ENCODE data around the gene ZHX3. TPM values are rescaled to one million over a fixed set of nuclear protein-coding genes. Genes with fewer than 3 reads are reported as not detected.

Gene ZHX3
- total and polyA plus RNA-seq, 2 of the 13 experiments (the other 11 are each of a cell fraction or from before 2014, with no cell fraction given), result 8.4 to 11.7 TPM

- TF ChIP-seq GATAD1 (CRISPR knock-in tag; IDR thresholded peaks at IDR 0.05), result 0 out of 2 replicates have a peak, but pooled peaks have one; percentile 39
- peak; percentile 92; the same call in 1 of the 2 replicates for TF ChIP-seq KMT2A (CRISPR knock-in tag; IDR thresholded peaks at IDR 0.05)
- TF ChIP-seq HHEX (CRISPR knock-in tag; IDR thresholded peaks at IDR 0.05), result no peak
- 0 out of 2 replicates have a peak, but pooled peaks have one; percentile 23 for TF ChIP-seq ZNF468 (CRISPR knock-in tag; IDR thresholded peaks at IDR 0.05)
- peak; percentile 96 for TF ChIP-seq ZNF777 (CRISPR knock-in tag; IDR thresholded peaks at IDR 0.05)
- no peak for TF ChIP-seq SMYD3 (CRISPR knock-in tag; IDR thresholded peaks at IDR 0.05)
- TF ChIP-seq XRCC5 (optimal IDR thresholded peaks at IDR 0.05; ENCODE audit: low read length), result no peak
- TF ChIP-seq FIP1L1 (IDR thresholded peaks at IDR 0.05; ENCODE audit: borderline replicate concordance, insufficient read depth, low read depth, low read length), result no peak
- TF ChIP-seq SNAPC4 (CRISPR knock-in tag; IDR thresholded peaks at IDR 0.05), result peak; percentile 56; the same call in 1 of the 2 replicates
- peak; percentile 73; the same call in 1 of the 2 replicates for TF ChIP-seq CERS6 (CRISPR knock-in tag; IDR thresholded peaks at IDR 0.05)
- TF ChIP-seq SMAD9 (CRISPR knock-in tag; IDR thresholded peaks at IDR 0.05), result no peak
- no peak for TF ChIP-seq ZNF557 (CRISPR knock-in tag; IDR thresholded peaks at IDR 0.05)
- TF ChIP-seq PRDM4 (CRISPR knock-in tag; IDR thresholded peaks at IDR 0.05; ENCODE audit: borderline replicate concordance), result no peak
- no peak; the same call in 1 of the 2 replicates for TF ChIP-seq HMG20A (CRISPR knock-in tag; IDR thresholded peaks at IDR 0.05; ENCODE audit: borderline replicate concordance)
- peak; percentile 70; the same call in 1 of the 2 replicates for TF ChIP-seq ZNF367 (CRISPR knock-in tag; IDR thresholded peaks at IDR 0.05; ENCODE audit: borderline replicate concordance)
- peak; percentile 35; the same call in 1 of the 2 replicates for TF ChIP-seq ETV6 (CRISPR knock-in tag; conservative IDR thresholded peaks at IDR 0.05)
- no peak for TF ChIP-seq ZNF615 (CRISPR knock-in tag; IDR thresholded peaks at IDR 0.05; ENCODE audit: borderline replicate concordance)
- peak; percentile 5; the same call in 1 of the 2 replicates for TF ChIP-seq ZBTB33 (CRISPR knock-in tag; IDR thresholded peaks at IDR 0.05)
Observed at GRCh38 chr20:41136680-41137613, 180.6 kb downstream of the ZHX3 start, which contains the start of gene PLCG1 (continued).
